Mucosa of descending colon (tissue), 3 donors: ENCODE results near the gene TRPM3. TPM values are rescaled to one million over a fixed set of nuclear protein-coding genes. Genes with fewer than 3 reads are reported as not detected.

Source experiments
- ATAC-seq: fragments of 200-7000 bp; cut with Tn5 transposase; one replicate; pipeline ENCODE4 v1.9.1; 2020; ENCODE audit warnings: mild to moderate bottlenecking, moderate library complexity
- DNase-seq, 3 donors: peaks; one replicate each; pipeline ENCODE4 v3.0.0-alpha.2; 2020
- H3K36me3 ChIP-seq: fragments of 200-600 bp; one replicate; pipeline ENCODE4 v1.8.0; 2021; ENCODE audit warnings: low read depth, mild to moderate bottlenecking
- H3K4me1 ChIP-seq: fragments of 200-600 bp; one replicate; pipeline ENCODE4 v1.8.0; 2021; ENCODE audit warnings: low read depth, mild to moderate bottlenecking
- H3K4me3 ChIP-seq: fragments of 200-600 bp; one replicate; pipeline ENCODE4 v1.8.0; 2021; ENCODE audit warnings: mild to moderate bottlenecking
- H3K9me3 ChIP-seq: fragments of 200-600 bp; one replicate; pipeline ENCODE4 v1.8.0; 2021; ENCODE audit warnings: mild to moderate bottlenecking
- intact Hi-C, 2 donors: fragments of 100-400 bp; cut with DNase I in 1 of 2; cut with micrococcal nuclease in 1 of 2; formaldehyde crosslinking; loops; one replicate each; pipeline versions ENCODE4 v1.11.0 to v1.11.1; 2022; cut with DNase I, micrococcal nuclease
- total RNA-seq, 3 donors: library from RNA; stranded (reverse); fragmentation: NEBNext Ultra II Directional in 2 of 3; extraction: Animal tissue kit (Norgen Biotek cat#: 25700) in 2 of 3; gene quantifications; one replicate each; pipeline versions ENCODE4 v1.2.1 to v1.2.4, GENCODE V29; 2021 to 2023
- TF ChIP-seq, protein P1 (sequence below): fragments of 200-600 bp; IDR thresholded peaks from one replicate; pipeline ENCODE4 v1.8.0; 2022; ENCODE audit warnings: antibody characterized with exemption, mild to moderate bottlenecking
- donor health status: DM: no; HTN: no; CAD: no; lungs with moderate emphysema.
- donor health status: DM: no; HTN: no; CAD: no.
- donor health status: DM: no; HTN: yes; CAD: no.

Gene TRPM3
- total RNA-seq, 3 donors from 2014 or later, result 0.29 to 0.55 (median 0.51) TPM

DNA sequence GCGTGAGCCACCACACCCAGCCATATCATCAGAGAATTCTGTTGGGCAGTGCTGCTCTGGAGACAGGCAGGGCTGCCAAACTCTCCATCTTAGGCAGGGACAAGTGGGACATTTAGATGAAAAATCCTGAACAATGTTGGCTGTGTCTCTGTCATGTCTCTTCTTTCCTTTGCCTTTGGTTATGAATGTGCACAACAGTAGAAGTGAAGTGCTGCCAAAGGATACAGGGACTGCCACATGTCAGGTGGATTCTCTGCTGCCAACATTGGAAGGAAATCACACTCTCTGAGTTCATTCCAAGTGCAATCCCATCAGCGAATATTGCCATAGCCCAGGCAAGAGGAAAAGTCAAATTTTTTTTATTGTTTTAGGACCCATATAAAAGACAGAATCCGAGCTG lies 348.8 kb downstream of the TRPM3 start:
- no peaks in the 10 kb centered on the region for H3K4me1 ChIP-seq
- no peak overlapping the region for H3K4me3 ChIP-seq
- H3K9me3 ChIP-seq, result no peaks in the 10 kb centered on the region
- intact Hi-C loops, result no loop called here
- no peak for DNase-seq
- no peak for ATAC-seq
- no peaks in the 10 kb centered on the region for H3K36me3 ChIP-seq
- TF ChIP-seq, protein P1, sequence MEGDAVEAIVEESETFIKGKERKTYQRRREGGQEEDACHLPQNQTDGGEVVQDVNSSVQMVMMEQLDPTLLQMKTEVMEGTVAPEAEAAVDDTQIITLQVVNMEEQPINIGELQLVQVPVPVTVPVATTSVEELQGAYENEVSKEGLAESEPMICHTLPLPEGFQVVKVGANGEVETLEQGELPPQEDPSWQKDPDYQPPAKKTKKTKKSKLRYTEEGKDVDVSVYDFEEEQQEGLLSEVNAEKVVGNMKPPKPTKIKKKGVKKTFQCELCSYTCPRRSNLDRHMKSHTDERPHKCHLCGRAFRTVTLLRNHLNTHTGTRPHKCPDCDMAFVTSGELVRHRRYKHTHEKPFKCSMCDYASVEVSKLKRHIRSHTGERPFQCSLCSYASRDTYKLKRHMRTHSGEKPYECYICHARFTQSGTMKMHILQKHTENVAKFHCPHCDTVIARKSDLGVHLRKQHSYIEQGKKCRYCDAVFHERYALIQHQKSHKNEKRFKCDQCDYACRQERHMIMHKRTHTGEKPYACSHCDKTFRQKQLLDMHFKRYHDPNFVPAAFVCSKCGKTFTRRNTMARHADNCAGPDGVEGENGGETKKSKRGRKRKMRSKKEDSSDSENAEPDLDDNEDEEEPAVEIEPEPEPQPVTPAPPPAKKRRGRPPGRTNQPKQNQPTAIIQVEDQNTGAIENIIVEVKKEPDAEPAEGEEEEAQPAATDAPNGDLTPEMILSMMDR, result no peak

DNA sequence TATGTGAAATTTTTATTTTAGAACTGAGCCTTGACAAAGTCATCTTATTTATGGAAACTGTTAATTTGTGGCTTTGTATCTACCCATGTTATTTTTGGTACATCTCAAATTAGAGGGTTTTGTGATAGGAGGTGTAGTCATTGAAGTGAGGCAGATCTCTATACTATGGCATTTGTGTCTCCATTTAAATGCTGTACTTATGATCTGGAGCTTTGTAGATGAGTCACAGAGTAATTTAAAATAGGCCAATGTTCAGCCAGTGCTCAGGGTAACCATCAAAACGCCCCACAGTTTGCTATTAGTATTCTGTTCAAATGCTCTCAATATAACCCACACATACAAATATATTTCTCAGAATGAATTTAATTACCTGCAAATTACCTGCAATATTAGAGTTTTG lies 355.5 kb downstream of the TRPM3 start:
- Histone ChIP-seq H3K4me1 (no peaks in the 10 kb centered on the region), H3K36me3 (no peaks in the 10 kb centered on the region), H3K9me3 (no peaks in the 10 kb centered on the region), H3K4me3 (no peak overlapping the region)
- ATAC-seq (no peak), DNase-seq (no peak)
- intact Hi-C loops, result no loop called here
- TF ChIP-seq, protein P1, result no peak

DNA sequence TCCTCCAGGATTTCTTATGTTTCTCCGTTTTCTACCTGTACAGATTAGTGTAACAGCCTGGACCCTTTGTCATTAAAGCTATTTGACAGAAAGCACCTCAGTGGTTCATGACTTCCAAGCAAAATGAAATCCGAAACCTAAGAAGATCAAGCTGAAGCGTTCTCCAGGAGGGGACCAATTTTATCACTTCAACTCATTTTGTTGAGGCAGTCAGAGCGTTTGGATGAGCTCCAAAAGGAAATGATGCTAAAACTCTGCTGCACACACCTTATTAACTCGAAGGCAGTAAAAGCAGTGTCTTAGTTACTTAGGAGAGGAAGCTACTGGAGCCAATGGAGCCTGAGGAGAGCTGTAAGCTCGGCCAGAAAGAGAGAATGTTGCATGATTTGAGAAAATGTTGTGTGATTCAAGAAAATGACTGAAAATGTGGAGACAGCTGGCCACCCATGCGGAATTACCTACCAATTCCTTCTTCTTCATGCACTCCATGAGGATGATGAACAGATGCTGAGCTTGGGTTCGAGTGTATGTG lies 360.2 kb downstream of the TRPM3 start:
- TF ChIP-seq, protein P1, result no peak
- ATAC-seq, result no peak
- DNase-seq, result no peak
- Histone ChIP-seq H3K9me3 (no peaks in the 10 kb centered on the region), H3K4me1 (no peaks in the 10 kb centered on the region), H3K4me3 (no peak overlapping the region), H3K36me3 (no peaks in the 10 kb centered on the region)
- intact Hi-C loops, result no loop called here

DNA sequence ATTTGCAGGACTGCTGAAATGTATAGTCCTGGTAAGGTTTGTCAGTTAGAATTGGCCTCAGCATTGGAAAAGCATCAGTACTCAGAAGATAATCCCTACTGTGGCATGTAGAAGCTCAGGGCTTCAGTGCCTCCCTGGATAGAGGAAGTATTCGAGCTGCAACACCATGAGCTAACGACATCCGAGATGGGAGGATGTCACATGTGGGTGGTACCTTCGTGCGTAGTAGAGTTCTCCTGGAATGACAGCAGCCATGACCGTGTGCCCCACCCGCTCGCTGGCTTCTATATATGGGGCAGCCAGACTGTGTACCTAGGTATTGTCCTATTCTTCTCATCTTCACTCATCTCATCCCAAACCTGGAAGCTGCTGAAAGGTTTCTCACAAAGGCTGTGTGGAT lies 361.2 kb downstream of the TRPM3 start:
- Histone ChIP-seq H3K9me3 (no peaks in the 10 kb centered on the region), H3K36me3 (no peaks in the 10 kb centered on the region), H3K4me1 (no peaks in the 10 kb centered on the region), H3K4me3 (no peak overlapping the region)
- TF ChIP-seq, protein P1, result no peak
- intact Hi-C loops, result no loop called here
- DNase-seq (no peak), ATAC-seq (no peak)

DNA sequence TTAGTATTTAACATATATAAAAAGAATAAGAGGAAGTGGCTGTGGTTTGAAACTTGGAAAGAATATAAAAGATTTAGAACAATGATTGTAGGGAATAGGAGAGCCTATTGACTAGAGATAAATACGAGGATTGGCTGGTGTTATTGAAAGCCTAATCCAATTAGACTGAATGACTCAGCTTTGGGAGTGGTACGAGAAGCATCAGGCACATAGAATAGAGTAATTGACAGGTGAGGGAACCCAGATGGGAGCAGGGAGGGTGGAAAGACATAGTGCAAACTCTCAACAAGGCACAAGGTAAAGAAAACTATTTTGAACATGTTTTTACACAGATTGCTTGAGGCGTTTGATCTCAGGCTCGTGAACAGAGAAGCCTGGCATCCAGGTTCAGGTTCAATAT lies 368.1 kb downstream of the TRPM3 start:
- TF ChIP-seq, protein P1, result no peak
- no peak for ATAC-seq
- no peaks in the 10 kb centered on the region for H3K36me3 ChIP-seq
- H3K4me1 ChIP-seq, result no peaks in the 10 kb centered on the region
- no peak for DNase-seq
- no peak overlapping the region for H3K4me3 ChIP-seq
- no peaks in the 10 kb centered on the region for H3K9me3 ChIP-seq
- intact Hi-C loops, result no loop called here

DNA sequence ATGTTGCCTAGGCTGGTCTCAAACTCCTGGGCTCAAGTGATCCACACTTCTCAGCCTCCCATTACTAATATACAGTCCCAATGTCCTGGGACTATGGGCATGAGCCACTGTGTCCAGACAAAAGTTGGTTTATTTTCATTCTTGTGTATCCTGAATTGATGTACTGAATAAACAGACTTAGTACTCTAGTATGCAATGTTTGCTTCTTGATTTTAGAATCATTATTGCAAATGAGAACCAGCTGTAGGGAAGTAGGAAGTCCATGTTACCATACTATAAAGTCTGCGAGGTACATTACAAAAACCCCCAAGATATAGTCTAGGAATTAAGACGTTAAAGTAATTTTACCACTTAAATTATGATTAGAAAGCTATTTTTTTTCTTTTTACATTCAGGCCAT lies 372.4 kb downstream of the TRPM3 start:
- Histone ChIP-seq H3K4me3 (no peak overlapping the region), H3K4me1 (no peaks in the 10 kb centered on the region), H3K36me3 (no peaks in the 10 kb centered on the region), H3K9me3 (no peaks in the 10 kb centered on the region)
- no peak for ATAC-seq
- intact Hi-C loops, result no loop called here
- TF ChIP-seq, protein P1, result no peak
- no peak for DNase-seq
